ENCODE data around the gene TRRAP.

GRCh38 chr7:99028261-99028973, 150.1 kb downstream of the TRRAP start:
- no peak for TF ChIP-seq CTCF (IDR thresholded peaks at IDR 0.05)
- TF ChIP-seq POLR2A (IDR thresholded peaks at IDR 0.05) = no peak

All from vagina (tissue), 2 donors.